IMR-90 (cell line): ENCODE measurements around the gene C7. TPM values are rescaled to one million over a fixed set of nuclear protein-coding genes. Genes with fewer than 3 reads are reported as not detected.

ENCODE experiments used
- ATAC-seq: fragments of 200-7000 bp; cut with Tn5 transposase; 2 replicates; pipeline ENCODE4 v1.9.1; 2020; ENCODE audit warnings: low read depth, mild to moderate bottlenecking, moderate library complexity
- BruUV-seq: library from RNA; stranded (reverse); fragments of 400-500 nt; replicated peaks from 2 replicates; lab custom pipeline; 2021; lab: Mats Ljungman, UMichigan
- CTCF ChIA-PET: fragments of 300-600 bp; formaldehyde crosslinking; extraction: SDS; loops from one replicate; lab custom pipeline; 2021; ENCODE audit warnings: antibody characterized with exemption; lab: Yijun Ruan, JAX
- POLR2A ChIA-PET: fragments of 300-600 bp; sonication (Branson Sonifier 250); formaldehyde crosslinking; loops from one replicate; lab custom pipeline; 2022; ENCODE audit warnings: antibody characterized with exemption; ENCODE audit not compliant: unreplicated experiment; lab: Charles Lee
- DNase-seq: peaks from one replicate; pipeline ENCODE4 v3.0.0; 2013
- H2AFZ ChIP-seq: replicated peaks from 2 replicates; pipeline ENCODE3; 2013; ENCODE audit warnings: low read length, mild to moderate bottlenecking; ENCODE audit not compliant: poor library complexity
- H2AK5ac ChIP-seq: 2 replicates; pipeline ENCODE4 v1.6.1; 2013; ENCODE audit warnings: low read depth, low read length, inconsistent platforms
- H2AK9ac ChIP-seq: replicated peaks from 2 replicates; pipeline ENCODE3; 2013; ENCODE audit warnings: mild to moderate bottlenecking, low read depth, low read length, moderate library complexity; ENCODE audit not compliant: poor library complexity
- H2BK120ac ChIP-seq: 2 replicates; pipeline ENCODE4 v1.6.1; 2013; ENCODE audit warnings: low read depth, low read length, inconsistent platforms
- H2BK15ac ChIP-seq: 3 replicates; pipeline ENCODE4 v1.6.1; 2013; ENCODE audit warnings: low read depth, low read length, inconsistent platforms
- H2BK20ac ChIP-seq: 2 replicates; pipeline ENCODE4 v1.6.1; 2013; ENCODE audit warnings: low read depth, mild to moderate bottlenecking, inconsistent platforms, low read length, moderate library complexity
- H2BK5ac ChIP-seq: 2 replicates; pipeline ENCODE4 v1.6.1; 2013; ENCODE audit warnings: mild to moderate bottlenecking, low read depth, low read length, inconsistent platforms; ENCODE audit not compliant: poor library complexity, severe bottlenecking
- H3K14ac ChIP-seq: replicated peaks from 2 replicates; pipeline ENCODE4 v1.6.1; 2013; ENCODE audit warnings: low read depth, low read length, inconsistent platforms
- H3K18ac ChIP-seq: 2 replicates; pipeline ENCODE4 v1.6.1; 2013; ENCODE audit warnings: low read depth, low read length, control low read depth
- H3K23ac ChIP-seq: 2 replicates; pipeline ENCODE4 v1.6.1; 2013; ENCODE audit warnings: low read depth, low read length, inconsistent platforms
- H3K27ac ChIP-seq: 2 replicates; pipeline ENCODE4 v1.5.1; 2013; ENCODE audit warnings: mild to moderate bottlenecking, control low read depth, low read length; ENCODE audit not compliant: insufficient read depth
- H3K27me3 ChIP-seq: 2 replicates; pipeline ENCODE4 v1.6.1; 2013; ENCODE audit warnings: low read length; ENCODE audit not compliant: control insufficient read depth, insufficient read depth
- H3K36me3 ChIP-seq: 2 replicates; pipeline ENCODE4 v1.6.1; 2013; ENCODE audit warnings: low read length, mixed read lengths; ENCODE audit not compliant: control insufficient read depth, insufficient read depth
- H3K4ac ChIP-seq: 2 replicates; pipeline ENCODE4 v1.6.1; 2013; ENCODE audit warnings: low read depth, low read length, inconsistent platforms
- H3K4me1 ChIP-seq: 2 replicates; pipeline ENCODE4 v1.6.1; 2013; ENCODE audit warnings: low read length, mixed read lengths; ENCODE audit not compliant: control insufficient read depth, insufficient read depth
- H3K4me2 ChIP-seq: 2 replicates; pipeline ENCODE4 v1.6.1; 2013; ENCODE audit warnings: low read depth, mild to moderate bottlenecking, control low read depth, low read length, moderate library complexity
- H3K4me3 ChIP-seq: 2 replicates; pipeline ENCODE4 v1.5.1; 2013; ENCODE audit warnings: low read depth, mild to moderate bottlenecking, control low read depth, low read length, moderate library complexity; ENCODE audit not compliant: insufficient read depth
- H3K56ac ChIP-seq: 2 replicates; pipeline ENCODE4 v1.6.1; 2013; ENCODE audit warnings: low read length, inconsistent platforms; ENCODE audit not compliant: insufficient read depth; ENCODE audit errors: extremely low read depth
- H3K79me1 ChIP-seq, 2 experiments: 2 replicates each; pipeline ENCODE4 v1.6.1; 2013; ENCODE audit warnings: low read length in 2 of 2, inconsistent platforms in 1 of 2, low read depth in 1 of 2
- H3K9ac ChIP-seq: 2 replicates; pipeline ENCODE4 v1.6.1; 2013; ENCODE audit warnings: low read depth, low read length, control low read depth
- H3K9me1 ChIP-seq: 2 replicates; pipeline ENCODE4 v1.6.1; 2013; ENCODE audit warnings: low read length, inconsistent platforms; ENCODE audit not compliant: insufficient read depth
- H3K9me3 ChIP-seq: 2 replicates; pipeline ENCODE4 v1.6.1; 2013; ENCODE audit warnings: low read length; ENCODE audit not compliant: control insufficient read depth, insufficient read depth
- H4K20me1 ChIP-seq: 2 replicates; pipeline ENCODE4 v1.6.1; 2013; ENCODE audit warnings: low read length, inconsistent platforms; ENCODE audit not compliant: insufficient read depth
- H4K5ac ChIP-seq: 2 replicates; pipeline ENCODE4 v1.6.1; 2013; ENCODE audit warnings: mild to moderate bottlenecking, low read depth, low read length, control low read depth
- H4K8ac ChIP-seq, 2 experiments: 2 replicates each; pipeline ENCODE4 v1.6.1; 2013; ENCODE audit warnings: low read depth in 2 of 2, low read length in 2 of 2, control low read depth in 1 of 2, inconsistent platforms in 1 of 2
- H4K91ac ChIP-seq: 2 replicates; pipeline ENCODE4 v1.6.1; 2013; ENCODE audit warnings: low read depth, low read length, inconsistent platforms; ENCODE audit not compliant: insufficient read depth
- FOS ChIP-seq: fragments of 150-350 bp; IDR thresholded peaks from 2 replicates; pipeline ENCODE4 v1.6.1; 2016; ENCODE audit warnings: low read depth, low read length
- MAFK ChIP-seq: IDR thresholded peaks from 2 replicates; pipeline ENCODE4 v1.6.1; 2012; ENCODE audit warnings: low read depth, low read length, improper control_type of control experiment
- whole genome bisulfite sequencing, 2 experiments: methylation state at CpG; one replicate each; pipeline versions ENCODE4 v1.1.5 to v1.1.7; 2013; ENCODE audit warnings: missing lambda C conversion rate in 2 of 2; ENCODE audit not compliant: insufficient read length in 1 of 2; ENCODE audit errors: extremely low coverage in 2 of 2; 5-methylcytosine and 5-hydroxymethylcytosine counted together
- dilution Hi-C: fragments of 300-500 bp; cut with HindIII; formaldehyde crosslinking; loops from one replicate; pipeline ENCODE4 v1.14.3; 2018; ENCODE audit warnings: low sequenced_read_pairs; ENCODE audit not compliant: unreplicated experiment
- in situ Hi-C: fragments of 300-500 bp; cut with MboI; formaldehyde crosslinking; loops from 3 replicates; pipeline ENCODE4 v1.14.3; 2019; ENCODE audit warnings: low sequenced_read_pairs, inconsistent platforms, mixed read lengths
- intact Hi-C: fragments of 100-400 bp; cut with micrococcal nuclease; formaldehyde crosslinking; loops from 2 replicates; pipeline ENCODE4 v1.10.0; 2022
- polyA plus RNA-seq, 3 experiments: library from polyadenylated mRNA; depleted of rRNA; stranded (reverse); fragments of >200 nt; gene quantifications; 2 replicates each; pipeline ENCODE4 v1.2.3, GENCODE V29; 2012; ENCODE audit warnings: low replicate concordance in 1 of 3
- total RNA-seq: library from RNA; depleted of rRNA; stranded (reverse); fragments of >200 nt; gene quantifications from 2 replicates; pipeline ENCODE4 v1.2.3, GENCODE V29; 2012

Gene C7
- total and polyA plus RNA-seq, 2 of the 4 experiments (the other 2 are of a cell fraction) = 0.54 to 1.8 TPM

- BruUV-seq = no TSS peak
- peak; percentile 77 for TF ChIP-seq MAFK
- no peak for TF ChIP-seq FOS
- peaks cover 2% of the 10 kb centered on the region; the same call in 1 of the 2 replicates for H3K9me1 ChIP-seq
- WGBS, 2 experiments = 80% methylated on average over 1 of the region's 3 CpGs; no CpG with 5 or more reads in 1 of the 2 experiments
- H3K4me1 ChIP-seq = peaks cover 2% of the 10 kb centered on the region; the same call in 1 of the 2 replicates
- H3K4ac ChIP-seq = peak overlapping the region; percentile 60
- H2AK5ac ChIP-seq = no peak overlapping the region; the same call in 1 of the 2 replicates
- ChIA-PET POLR2A (no interaction called here), CTCF (interaction anchor here (0.7 kb wide), 1 partner anchor 766 kb away, joined by 3 read pairs; no protein-coding TSS in a partner anchor)
- no peak overlapping the region; the same call in 1 of the 2 replicates for H2BK20ac ChIP-seq
- in situ Hi-C loops = no loop called here
- no peak overlapping the region for H4K8ac ChIP-seq
- H3K4me2 ChIP-seq = no peak overlapping the region
- no peak overlapping the region for H3K9ac ChIP-seq
- H3K18ac ChIP-seq = peak overlapping the region; percentile 72; the same call in 1 of the 2 replicates
- peak overlapping the region; percentile 83; the same call in 1 of the 3 replicates for H2BK15ac ChIP-seq
- no peaks in the 10 kb centered on the region for H3K27me3 ChIP-seq
- no peak overlapping the region for H3K23ac ChIP-seq
- H3K27ac ChIP-seq = no peak overlapping the region
- no peaks in the 10 kb centered on the region for H3K9me3 ChIP-seq
- ATAC-seq = no peak
- no peaks in the 10 kb centered on the region for H4K20me1 ChIP-seq
- intact Hi-C loops = no loop called here
- dilution Hi-C loops = no loop called here
- H3K56ac ChIP-seq = no peak overlapping the region
- peak overlapping the region; percentile 78; the same call in 1 of the 2 replicates for H4K5ac ChIP-seq
- no peaks in the 10 kb centered on the region for H3K79me1 ChIP-seq
- H2AFZ ChIP-seq = no peak overlapping the region
- no peak overlapping the region for H2BK5ac ChIP-seq
- no peak overlapping the region for H2AK9ac ChIP-seq
- H3K36me3 ChIP-seq = no peaks in the 10 kb centered on the region
- peak overlapping the region; percentile 61; the same call in 1 of the 2 replicates for H4K91ac ChIP-seq
- peak overlapping the region; percentile 76; the same call in 1 of the 2 replicates for H3K14ac ChIP-seq
- DNase-seq = no peak
- peak overlapping the region; percentile 61; the same call in 1 of the 2 replicates for H2BK120ac ChIP-seq
- no peak overlapping the region for H3K4me3 ChIP-seq
Measured at GRCh38 chr5:40973364-40974004, 64.2 kb downstream of the C7 start.
